IPS-18a (cell line): Measurements from ENCODE around the gene ZCCHC8.
"Not testable (repeated sequence)": the region's sequence is repeated elsewhere in the genome, so short reads cannot be mapped to it uniquely, and the experiment has no call there.

Source experiments
- H3K27ac ChIP-seq: one replicate; pipeline ENCODE4 v1.5.1; 2013; ENCODE audit warnings: low read length
- H3K27me3 ChIP-seq: one replicate; pipeline ENCODE4 v1.6.1; 2013; ENCODE audit warnings: mild to moderate bottlenecking, low read length; ENCODE audit not compliant: control insufficient read depth, insufficient read depth
- H3K36me3 ChIP-seq: one replicate; pipeline ENCODE4 v1.6.1; 2013; ENCODE audit warnings: low read depth, low read length; ENCODE audit not compliant: control insufficient read depth
- H3K4me1 ChIP-seq: one replicate; pipeline ENCODE4 v1.6.1; 2013; ENCODE audit warnings: low read depth, low read length; ENCODE audit not compliant: control insufficient read depth
- H3K4me3 ChIP-seq: one replicate; pipeline ENCODE4 v1.5.1; 2013; ENCODE audit warnings: low read length
- H3K9ac ChIP-seq: one replicate; pipeline ENCODE4 v1.6.1; 2013; ENCODE audit warnings: mild to moderate bottlenecking, low read length, moderate library complexity
- H3K9me3 ChIP-seq: one replicate; pipeline ENCODE4 v1.6.1; 2013; ENCODE audit warnings: low read depth, low read length; ENCODE audit not compliant: control insufficient read depth

ZCCHC8 gene

GRCh38 chr12:122486805-122487426, 13.8 kb downstream of the ZCCHC8 start:
- no peaks in the 10 kb centered on the region for H3K4me1 ChIP-seq
- peaks cover 75% of the 10 kb centered on the region for H3K36me3 ChIP-seq
- no peak overlapping the region for H3K27ac ChIP-seq
- no peaks in the 10 kb centered on the region for H3K27me3 ChIP-seq
- no peak overlapping the region for H3K9ac ChIP-seq
- no peak overlapping the region for H3K4me3 ChIP-seq
- H3K9me3 ChIP-seq, result no peaks in the 10 kb centered on the region

- H3K9ac ChIP-seq, H3K4me1 ChIP-seq, H3K27me3 ChIP-seq, H3K27ac ChIP-seq, H3K4me3 ChIP-seq, H3K9me3 ChIP-seq: not testable (repeated sequence)
- peaks cover 77% of the 10 kb centered on the region for H3K36me3 ChIP-seq
Observed at GRCh38 chr12:122486360-122486759, 14.4 kb downstream of the ZCCHC8 start.

GRCh38 chr12:122484385-122484784, 16.3 kb downstream of the ZCCHC8 start:
- H3K4me1 ChIP-seq, H3K27me3 ChIP-seq, H3K27ac ChIP-seq, H3K9ac ChIP-seq, H3K9me3 ChIP-seq, H3K4me3 ChIP-seq: not testable (repeated sequence)
- peaks cover 78% of the 10 kb centered on the region for H3K36me3 ChIP-seq

GRCh38 chr12:122483969-122484368, 16.8 kb downstream of the ZCCHC8 start:
- no peak overlapping the region for H3K4me3 ChIP-seq
- H3K9ac ChIP-seq, result no peak overlapping the region
- H3K36me3 ChIP-seq, result peaks cover 78% of the 10 kb centered on the region
- no peaks in the 10 kb centered on the region for H3K4me1 ChIP-seq
- no peak overlapping the region for H3K27ac ChIP-seq
- H3K9me3 ChIP-seq, result no peaks in the 10 kb centered on the region
- H3K27me3 ChIP-seq, result no peaks in the 10 kb centered on the region

GRCh38 chr12:122481861-122482260, 18.9 kb downstream of the ZCCHC8 start:
- H3K4me3 ChIP-seq, result no peak overlapping the region
- peaks cover 79% of the 10 kb centered on the region for H3K36me3 ChIP-seq
- no peak overlapping the region for H3K9ac ChIP-seq
- H3K27me3 ChIP-seq, result no peaks in the 10 kb centered on the region
- H3K27ac ChIP-seq, result no peak overlapping the region
- no peaks in the 10 kb centered on the region for H3K9me3 ChIP-seq
- no peaks in the 10 kb centered on the region for H3K4me1 ChIP-seq

- Histone ChIP-seq H3K36me3 (peaks cover 82% of the 10 kb centered on the region), H3K27me3 (no peaks in the 10 kb centered on the region), H3K9me3 (no peaks in the 10 kb centered on the region), H3K9ac (no peak overlapping the region), H3K27ac (no peak overlapping the region), H3K4me3 (no peak overlapping the region), H3K4me1 (no peaks in the 10 kb centered on the region)
Observed at GRCh38 chr12:122480753-122481152, 20.0 kb downstream of the ZCCHC8 start.

- Histone ChIP-seq H3K9me3 (no peaks in the 10 kb centered on the region), H3K36me3 (peaks cover 65% of the 10 kb centered on the region), H3K4me1 (no peaks in the 10 kb centered on the region), H3K4me3 (no peak overlapping the region), H3K27ac (no peak overlapping the region), H3K27me3 (no peaks in the 10 kb centered on the region), H3K9ac (no peak overlapping the region)
Observed at GRCh38 chr12:122474324-122474716, 26.4 kb downstream of the ZCCHC8 start.

- Histone ChIP-seq H3K9ac (no peak overlapping the region), H3K36me3 (peaks cover 60% of the 10 kb centered on the region), H3K27me3 (no peaks in the 10 kb centered on the region), H3K4me1 (no peaks in the 10 kb centered on the region), H3K27ac (no peak overlapping the region), H3K4me3 (no peak overlapping the region), H3K9me3 (no peaks in the 10 kb centered on the region)
Observed at GRCh38 chr12:122473543-122474323, 27.0 kb downstream of the ZCCHC8 start.

GRCh38 chr12:122471324-122472226, 29.2 kb downstream of the ZCCHC8 start:
- Histone ChIP-seq H3K27me3 (no peaks in the 10 kb centered on the region), H3K27ac (no peak overlapping the region), H3K9ac (no peak overlapping the region), H3K36me3 (peaks cover 41% of the 10 kb centered on the region), H3K4me3 (no peak overlapping the region), H3K4me1 (no peaks in the 10 kb centered on the region), H3K9me3 (no peaks in the 10 kb centered on the region)

- H3K36me3 ChIP-seq, result peaks cover 31% of the 10 kb centered on the region
- H3K4me3 ChIP-seq, H3K27me3 ChIP-seq, H3K9me3 ChIP-seq, H3K9ac ChIP-seq, H3K4me1 ChIP-seq, H3K27ac ChIP-seq: not testable (repeated sequence)
Observed at GRCh38 chr12:122470576-122470975, 30.2 kb downstream of the ZCCHC8 start.

- not testable (repeated sequence) for H3K27ac ChIP-seq, H3K4me3 ChIP-seq, H3K9ac ChIP-seq, H3K4me1 ChIP-seq, H3K27me3 ChIP-seq, H3K9me3 ChIP-seq
- peaks cover 25% of the 10 kb centered on the region for H3K36me3 ChIP-seq
Observed at GRCh38 chr12:122469856-122470255, 30.9 kb downstream of the ZCCHC8 start.
